ENCODE measurements around the gene SOX2. TPM values are rescaled to one million over a fixed set of nuclear protein-coding genes. Genes with fewer than 3 reads are reported as not detected.
A peak's percentile ranks its signal among the peaks of the same experiment; 100 is the strongest.

SOX2 gene
- total RNA-seq, 1 experiment from 2014 or later, result not detected

GRCh38 chr3:181709537-181710279, 2.0 kb upstream of the SOX2 start:
- Histone ChIP-seq H3K79me2 (ENCODE audit: low read length) (no peaks in the 10 kb centered on the region), H3K4me3 (ENCODE audit: low read length) (peak overlapping the region; percentile 55), H3F3A (ENCODE audit: low read length, unreplicated experiment) (no peaks in the 10 kb centered on the region), H3K9ac (ENCODE audit: low read length) (no peak overlapping the region), H3K9me3 (ENCODE audit: low read length) (no peaks in the 10 kb centered on the region), H4K20me1 (ENCODE audit: low read length) (no peaks in the 10 kb centered on the region), H3K27ac (ENCODE audit: low read length) (no peak overlapping the region), H2AFZ (ENCODE audit: low read length) (peak overlapping the region; percentile 62), H3K27me3 (ENCODE audit: low read length) (peaks cover 91% of the 10 kb centered on the region), H3K4me2 (ENCODE audit: low read length) (peak overlapping the region; percentile 81), H3K9me2 (replicated peaks; ENCODE audit: low read length) (no peaks in the 10 kb centered on the region), H3K4me1 (ENCODE audit: insufficient read depth, low read length) (peaks cover 9% of the 10 kb centered on the region; the same call in 1 of the 2 replicates), H3K36me3 (ENCODE audit: low read depth, low read length) (no peaks in the 10 kb centered on the region)
- ATAC-seq (peak; percentile 61), DNase-seq (peak; percentile 80)
- ChIA-PET POLR2A (ENCODE audit: unreplicated experiment) (no interaction called here), CTCF (no interaction called here)
- peak; percentile 39 for TF ChIP-seq EZH2 (IDR thresholded peaks at IDR 0.05; ENCODE audit: low read length, unreplicated experiment)
- TF ChIP-seq EZH2phosphoT487 (IDR thresholded peaks at IDR 0.05; ENCODE audit: borderline replicate concordance, low read length), result no peak
- TF ChIP-seq CTCF (conservative IDR thresholded peaks at IDR 0.05; ENCODE audit: low read depth, low read length), result peak; percentile 87
- BruUV-seq (replicated peaks), result no TSS peak
- intact Hi-C loops (cut with micrococcal nuclease), result loop anchor here (1.0 to 10.0 kb wide), 7 partner anchors 145 to 1005 kb away; no protein-coding TSS in a partner anchor

GRCh38 chr3:181710345-181711291, 1.1 kb upstream of the SOX2 start:
- Histone ChIP-seq H3K27ac (ENCODE audit: low read length) (no peak overlapping the region), H2AFZ (ENCODE audit: low read length) (peak overlapping the region; percentile 75), H3K9ac (ENCODE audit: low read length) (no peak overlapping the region), H3K9me2 (replicated peaks; ENCODE audit: low read length) (no peaks in the 10 kb centered on the region), H3F3A (ENCODE audit: low read length, unreplicated experiment) (no peaks in the 10 kb centered on the region), H3K4me3 (ENCODE audit: low read length) (peak overlapping the region; percentile 62), H4K20me1 (ENCODE audit: low read length) (no peaks in the 10 kb centered on the region), H3K36me3 (ENCODE audit: low read depth, low read length) (no peaks in the 10 kb centered on the region), H3K4me1 (ENCODE audit: insufficient read depth, low read length) (peaks cover 9% of the 10 kb centered on the region; the same call in 1 of the 2 replicates), H3K79me2 (ENCODE audit: low read length) (no peaks in the 10 kb centered on the region), H3K9me3 (ENCODE audit: low read length) (no peaks in the 10 kb centered on the region), H3K27me3 (ENCODE audit: low read length) (peaks cover 91% of the 10 kb centered on the region), H3K4me2 (ENCODE audit: low read length) (peak overlapping the region; percentile 88)
- intact Hi-C loops (cut with micrococcal nuclease), result no loop called here
- CTCF ChIA-PET, result interaction anchor here (0.7 kb wide), 1 partner anchor 550 kb away, joined by 3 read pairs; no protein-coding TSS in a partner anchor
- peak; percentile 7 for DNase-seq
- TF ChIP-seq CTCF (conservative IDR thresholded peaks at IDR 0.05; ENCODE audit: low read depth, low read length), result no peak
- no peak for TF ChIP-seq EZH2 (IDR thresholded peaks at IDR 0.05; ENCODE audit: low read length, unreplicated experiment)
- TF ChIP-seq EZH2phosphoT487 (IDR thresholded peaks at IDR 0.05; ENCODE audit: borderline replicate concordance, low read length), result no peak
- POLR2A ChIA-PET (ENCODE audit: unreplicated experiment), result interaction anchor here (0.6 kb wide), 1 partner anchor 503 kb away, joined by 14 read pairs; no protein-coding TSS in a partner anchor
- no TSS peak for BruUV-seq (replicated peaks)
- ATAC-seq, result peak; percentile 6; the same call in 1 of the 2 replicates

All from PC-3 (cell line).